ENCODE measurements around the gene RAB24.

Gene RAB24

GRCh38 chr5:177275883-177276282 lies 27.6 kb downstream of the RAB24 start:
- H3K4me3 ChIP-seq (ENCODE audit: control insufficient read depth, low read depth, low read length), result no peak overlapping the region
- TF ChIP-seq CTCF (IDR thresholded peaks at IDR 0.05; ENCODE audit: control insufficient read depth, insufficient read depth, low read depth, low read length, missing control alignments), result no peak
- no peak for DNase-seq (ENCODE audit: low read depth)

- TF ChIP-seq CTCF (IDR thresholded peaks at IDR 0.05; ENCODE audit: control insufficient read depth, insufficient read depth, low read depth, low read length, missing control alignments), result no peak
- no peak for DNase-seq (ENCODE audit: low read depth)
- no peak overlapping the region for H3K4me3 ChIP-seq (ENCODE audit: control insufficient read depth, low read depth, low read length)
Observed at GRCh38 chr5:177271113-177271512, 32.4 kb downstream of the RAB24 start.

GRCh38 chr5:177270653-177271052 lies 32.9 kb downstream of the RAB24 start:
- TF ChIP-seq CTCF (IDR thresholded peaks at IDR 0.05; ENCODE audit: control insufficient read depth, insufficient read depth, low read depth, low read length, missing control alignments), result no peak
- no peak overlapping the region for H3K4me3 ChIP-seq (ENCODE audit: control insufficient read depth, low read depth, low read length)
- no peak for DNase-seq (ENCODE audit: low read depth)

GRCh38 chr5:177269976-177270375 lies 33.5 kb downstream of the RAB24 start:
- no peak for DNase-seq (ENCODE audit: low read depth)
- TF ChIP-seq CTCF (IDR thresholded peaks at IDR 0.05; ENCODE audit: control insufficient read depth, insufficient read depth, low read depth, low read length, missing control alignments), result no peak
- H3K4me3 ChIP-seq (ENCODE audit: control insufficient read depth, low read depth, low read length), result no peak overlapping the region

GRCh38 chr5:177269232-177269895 lies 34.2 kb downstream of the RAB24 start:
- no peak for DNase-seq (ENCODE audit: low read depth)
- no peak for TF ChIP-seq CTCF (IDR thresholded peaks at IDR 0.05; ENCODE audit: control insufficient read depth, insufficient read depth, low read depth, low read length, missing control alignments)
- H3K4me3 ChIP-seq (ENCODE audit: control insufficient read depth, low read depth, low read length), result no peak overlapping the region

- TF ChIP-seq CTCF (IDR thresholded peaks at IDR 0.05; ENCODE audit: control insufficient read depth, insufficient read depth, low read depth, low read length, missing control alignments), result no peak
- H3K4me3 ChIP-seq (ENCODE audit: control insufficient read depth, low read depth, low read length), result no peak overlapping the region
- DNase-seq (ENCODE audit: low read depth), result no peak
Observed at GRCh38 chr5:177265395-177265794, 38.1 kb downstream of the RAB24 start.
